GM12801 (cell line): ENCODE data around the gene RBM6.

Experiments used
- CTCF ChIP-seq: IDR thresholded peaks from one replicate; pipeline ENCODE4 v1.5.1; 2011; ENCODE audit warnings: control low read depth; ENCODE audit not compliant: insufficient read length; ENCODE audit errors: extremely low read depth

Gene RBM6

GRCh38 chr3:50057756-50058155, 117.8 kb downstream of the RBM6 start:
- no peak for TF ChIP-seq CTCF

- TF ChIP-seq CTCF = no peak
Observed at GRCh38 chr3:50068134-50068533, 128.2 kb downstream of the RBM6 start.

GRCh38 chr3:50078091-50078490, 138.1 kb downstream of the RBM6 start:
- TF ChIP-seq CTCF = no peak

GRCh38 chr3:50078622-50079021, 138.7 kb downstream of the RBM6 start:
- TF ChIP-seq CTCF = no peak

GRCh38 chr3:50088725-50089608, 149.0 kb downstream of the RBM6 start, which contains the start of gene RBM5:
RBM5 (plus strand) TSS chr3:50088919; CDS start chr3:50090435, 1,516 bp downstream.
- TF ChIP-seq CTCF = no peak

- no peak for TF ChIP-seq CTCF
Observed at GRCh38 chr3:50089609-50089945, 149.6 kb downstream of the RBM6 start.

GRCh38 chr3:50090984-50091383, 151.0 kb downstream of the RBM6 start:
- no peak for TF ChIP-seq CTCF
